Endodermal cell (in vitro differentiated cells): ENCODE measurements around the gene PACSIN2. TPM values are rescaled to one million over a fixed set of nuclear protein-coding genes. Genes with fewer than 3 reads are reported as not detected.

Experiments used
- DNase-seq: peaks from one replicate; pipeline ENCODE4 v3.0.0-alpha.2; 2017
- H3K27ac ChIP-seq: 2 replicates; pipeline ENCODE4 v1.5.1; 2013; ENCODE audit warnings: mild to moderate bottlenecking, low read depth, low read length, moderate library complexity
- H3K27me3 ChIP-seq: 2 replicates; pipeline ENCODE4 v1.6.1; 2013; ENCODE audit warnings: mild to moderate bottlenecking, low read length, moderate library complexity; ENCODE audit not compliant: insufficient read depth, control insufficient read depth, poor library complexity, severe bottlenecking
- H3K36me3 ChIP-seq: 2 replicates; pipeline ENCODE4 v1.7.0; 2013; ENCODE audit warnings: mild to moderate bottlenecking, low read length, moderate library complexity; ENCODE audit not compliant: control insufficient read depth, insufficient read depth
- H3K4me1 ChIP-seq: one replicate; pipeline ENCODE4 v1.7.0; 2013; ENCODE audit warnings: low read length; ENCODE audit not compliant: control insufficient read depth, insufficient read depth
- H3K4me3 ChIP-seq: 2 replicates; pipeline ENCODE4 v1.5.1; 2013; ENCODE audit warnings: mild to moderate bottlenecking, low read length, moderate library complexity
- H3K9ac ChIP-seq: 2 replicates; pipeline ENCODE4 v1.6.1; 2013; ENCODE audit warnings: mild to moderate bottlenecking, low read length, moderate library complexity; ENCODE audit not compliant: poor library complexity, severe bottlenecking; ENCODE audit errors: extremely low read depth
- H3K9me3 ChIP-seq: 2 replicates; pipeline ENCODE4 v1.6.1; 2013; ENCODE audit warnings: mild to moderate bottlenecking, low read length, moderate library complexity; ENCODE audit not compliant: control insufficient read depth
- H3K27ac Mint-ChIP-seq: 2 replicates; pipeline ENCODE4 v1.8.0; 2020; ENCODE audit warnings: mixed read lengths
- H3K27me3 Mint-ChIP-seq: 2 replicates; pipeline ENCODE4 v1.8.0; 2021; ENCODE audit warnings: mild to moderate bottlenecking, mixed read lengths; ENCODE audit not compliant: insufficient read depth
- H3K36me3 Mint-ChIP-seq: 2 replicates; pipeline ENCODE4 v1.8.0; 2020; ENCODE audit warnings: low read depth, mixed read lengths
- H3K4me1 Mint-ChIP-seq: 2 replicates; pipeline ENCODE4 v1.8.0; 2020; ENCODE audit warnings: mixed read lengths
- H3K4me3 Mint-ChIP-seq: 2 replicates; pipeline ENCODE4 v1.8.0; 2020; ENCODE audit warnings: mild to moderate bottlenecking, moderate library complexity, mixed read lengths
- H3K9me3 Mint-ChIP-seq: 2 replicates; pipeline ENCODE4 v1.8.0; 2020; ENCODE audit warnings: mild to moderate bottlenecking, mixed read lengths
- WGBS, 2 experiments: methylation state at CpG; one replicate each; pipeline versions ENCODE4 v1.1.5 to v1.1.7; 2013; ENCODE audit warnings: missing lambda C conversion rate in 2 of 2, mixed read lengths in 1 of 2; ENCODE audit not compliant: insufficient coverage in 1 of 2, insufficient read length in 1 of 2; 5-methylcytosine and 5-hydroxymethylcytosine counted together
- total RNA-seq, 2 donors: library from RNA; stranded (reverse); fragmentation: NEBNext Ultra II Directional in 1 of 2; extraction: Animal tissue kit (Norgen Biotek cat#: 25700) in 1 of 2; gene quantifications; 2 replicates in 1 of 2; 3 replicates in 1 of 2; pipeline ENCODE4 v1.2.1, GENCODE V29; 2021
- TF ChIP-seq, protein P1 (sequence below): fragments of 200-600 bp; sonication (generic); conservative IDR thresholded peaks from 2 replicates; pipeline ENCODE4 v1.5.0; 2021; ENCODE audit warnings: antibody characterized with exemption, mild to moderate bottlenecking

Gene PACSIN2
- total RNA-seq, 2 donors from 2014 or later = 60.7 to 61.4 TPM

DNA sequence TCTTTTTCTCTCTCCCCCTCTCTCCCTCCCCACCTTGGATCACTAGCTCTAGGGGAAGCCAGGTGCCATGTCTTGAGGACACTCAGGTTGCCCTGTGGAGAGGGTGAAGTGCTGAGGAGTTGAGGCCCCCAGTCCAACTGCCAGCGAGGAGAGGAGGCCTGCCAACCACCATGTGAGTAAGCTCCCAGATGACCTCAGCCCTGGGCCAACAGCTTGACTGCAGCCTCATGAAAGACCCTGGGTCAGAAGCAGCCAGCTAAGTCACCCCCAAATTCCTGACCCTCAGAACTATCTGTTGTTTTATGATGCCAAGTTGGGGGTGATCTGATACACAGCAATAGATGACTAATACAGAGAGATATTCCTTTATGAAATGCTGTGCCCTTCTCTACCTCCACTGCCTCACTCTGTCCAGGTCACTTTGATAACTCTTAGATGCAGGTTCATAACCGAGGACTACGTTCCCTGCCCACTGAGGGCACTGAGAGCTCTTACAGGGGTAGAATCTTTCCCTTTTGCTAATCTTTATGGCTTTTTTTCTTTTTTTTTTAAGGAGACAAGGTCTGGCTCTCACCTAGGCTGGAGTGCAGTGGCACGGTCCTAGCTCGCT, 165.9 kb downstream of the PACSIN2 start:
- no peak overlapping the region for H3K4me3 Mint-ChIP-seq
- Histone ChIP-seq H3K4me1 (no peaks in the 10 kb centered on the region), H3K9ac (no peak overlapping the region), H3K9me3 (no peaks in the 10 kb centered on the region), H3K27ac (no peak overlapping the region), H3K36me3 (peaks cover 16% of the 10 kb centered on the region), H3K4me3 (no peak overlapping the region), H3K27me3 (no peaks in the 10 kb centered on the region)
- H3K27ac Mint-ChIP-seq = no peak overlapping the region
- TF ChIP-seq, protein P1, sequence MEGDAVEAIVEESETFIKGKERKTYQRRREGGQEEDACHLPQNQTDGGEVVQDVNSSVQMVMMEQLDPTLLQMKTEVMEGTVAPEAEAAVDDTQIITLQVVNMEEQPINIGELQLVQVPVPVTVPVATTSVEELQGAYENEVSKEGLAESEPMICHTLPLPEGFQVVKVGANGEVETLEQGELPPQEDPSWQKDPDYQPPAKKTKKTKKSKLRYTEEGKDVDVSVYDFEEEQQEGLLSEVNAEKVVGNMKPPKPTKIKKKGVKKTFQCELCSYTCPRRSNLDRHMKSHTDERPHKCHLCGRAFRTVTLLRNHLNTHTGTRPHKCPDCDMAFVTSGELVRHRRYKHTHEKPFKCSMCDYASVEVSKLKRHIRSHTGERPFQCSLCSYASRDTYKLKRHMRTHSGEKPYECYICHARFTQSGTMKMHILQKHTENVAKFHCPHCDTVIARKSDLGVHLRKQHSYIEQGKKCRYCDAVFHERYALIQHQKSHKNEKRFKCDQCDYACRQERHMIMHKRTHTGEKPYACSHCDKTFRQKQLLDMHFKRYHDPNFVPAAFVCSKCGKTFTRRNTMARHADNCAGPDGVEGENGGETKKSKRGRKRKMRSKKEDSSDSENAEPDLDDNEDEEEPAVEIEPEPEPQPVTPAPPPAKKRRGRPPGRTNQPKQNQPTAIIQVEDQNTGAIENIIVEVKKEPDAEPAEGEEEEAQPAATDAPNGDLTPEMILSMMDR = no peak
- peaks cover 20% of the 10 kb centered on the region for H3K36me3 Mint-ChIP-seq
- 87 to 89% methylated on average over 3 to 5 of the region's 5 CpGs for WGBS, 2 experiments
- no peak for DNase-seq
- H3K9me3 Mint-ChIP-seq = no peaks in the 10 kb centered on the region
- H3K4me1 Mint-ChIP-seq = no peaks in the 10 kb centered on the region
- H3K27me3 Mint-ChIP-seq = no peaks in the 10 kb centered on the region

DNA sequence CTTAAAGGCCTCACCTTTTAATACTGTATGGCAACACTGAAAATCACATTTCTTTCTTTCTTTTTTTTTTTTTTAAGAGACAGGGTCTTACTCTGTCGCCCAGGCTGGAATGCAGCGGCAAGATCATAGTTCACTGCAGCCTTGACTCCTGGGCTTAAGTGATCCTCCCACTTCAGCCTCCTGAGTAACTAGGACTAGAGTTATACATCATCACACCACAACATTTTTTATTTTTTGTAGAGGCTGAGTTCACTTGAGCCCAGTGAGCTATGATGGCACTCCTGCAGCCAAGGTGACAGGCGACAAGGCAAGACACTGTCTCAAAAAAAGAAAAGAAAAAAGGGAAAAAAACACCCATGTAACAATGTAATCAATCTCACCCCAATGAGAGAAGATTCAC, 167.8 kb downstream of the PACSIN2 start:
- Histone ChIP-seq H3K27me3 (no peaks in the 10 kb centered on the region), H3K27ac (no peak overlapping the region), H3K4me3 (no peak overlapping the region), H3K9ac (no peak overlapping the region), H3K9me3 (no peaks in the 10 kb centered on the region), H3K4me1 (no peaks in the 10 kb centered on the region), H3K36me3 (peaks cover 21% of the 10 kb centered on the region)
- no peaks in the 10 kb centered on the region for H3K9me3 Mint-ChIP-seq
- H3K4me3 Mint-ChIP-seq = no peak overlapping the region
- no peaks in the 10 kb centered on the region for H3K27me3 Mint-ChIP-seq
- no peak overlapping the region for H3K27ac Mint-ChIP-seq
- peaks cover 23% of the 10 kb centered on the region for H3K36me3 Mint-ChIP-seq
- no peaks in the 10 kb centered on the region for H3K4me1 Mint-ChIP-seq
- DNase-seq = peak; percentile 8
- TF ChIP-seq, protein P1 = no peak
- WGBS, 2 experiments = 89 to 90% methylated on average over 2 to 3 of the region's 3 CpGs

GRCh38 chr22:42844756-42845155, 170.2 kb downstream of the PACSIN2 start:
- Mint-ChIP-seq H3K27me3 (no peaks in the 10 kb centered on the region), H3K4me1 (no peaks in the 10 kb centered on the region), H3K4me3 (no peak overlapping the region), H3K9me3 (peaks cover 2% of the 10 kb centered on the region), H3K27ac (no peak overlapping the region), H3K36me3 (peaks cover 39% of the 10 kb centered on the region)
- no peaks in the 10 kb centered on the region for H3K9me3 ChIP-seq
- H3K4me3 ChIP-seq = no peak overlapping the region
- peaks cover 39% of the 10 kb centered on the region for H3K36me3 ChIP-seq
- H3K27ac ChIP-seq = no peak overlapping the region
- TF ChIP-seq, protein P1 = no peak
- no peak for DNase-seq
- no peaks in the 10 kb centered on the region for H3K4me1 ChIP-seq
- 91 to 95% methylated on average over 4 of the region's 4 CpGs for WGBS, 2 experiments
- no peaks in the 10 kb centered on the region for H3K27me3 ChIP-seq
- no peak overlapping the region for H3K9ac ChIP-seq
